22Rv1 (cell line): ENCODE data around the gene ERI3.

Experiments used
- ZFX ChIP-seq: fragments of 450-650 bp; IDR thresholded peaks from 2 replicates; pipeline ENCODE4 v1.6.1; 2017; ENCODE audit warnings: antibody characterized with exemption, borderline replicate concordance
- TF ChIP-seq, protein P1 (sequence below): fragments of 450-650 bp; IDR thresholded peaks from 2 replicates; pipeline ENCODE4 v1.5.1; 2017; ENCODE audit warnings: mild to moderate bottlenecking

DNA sequence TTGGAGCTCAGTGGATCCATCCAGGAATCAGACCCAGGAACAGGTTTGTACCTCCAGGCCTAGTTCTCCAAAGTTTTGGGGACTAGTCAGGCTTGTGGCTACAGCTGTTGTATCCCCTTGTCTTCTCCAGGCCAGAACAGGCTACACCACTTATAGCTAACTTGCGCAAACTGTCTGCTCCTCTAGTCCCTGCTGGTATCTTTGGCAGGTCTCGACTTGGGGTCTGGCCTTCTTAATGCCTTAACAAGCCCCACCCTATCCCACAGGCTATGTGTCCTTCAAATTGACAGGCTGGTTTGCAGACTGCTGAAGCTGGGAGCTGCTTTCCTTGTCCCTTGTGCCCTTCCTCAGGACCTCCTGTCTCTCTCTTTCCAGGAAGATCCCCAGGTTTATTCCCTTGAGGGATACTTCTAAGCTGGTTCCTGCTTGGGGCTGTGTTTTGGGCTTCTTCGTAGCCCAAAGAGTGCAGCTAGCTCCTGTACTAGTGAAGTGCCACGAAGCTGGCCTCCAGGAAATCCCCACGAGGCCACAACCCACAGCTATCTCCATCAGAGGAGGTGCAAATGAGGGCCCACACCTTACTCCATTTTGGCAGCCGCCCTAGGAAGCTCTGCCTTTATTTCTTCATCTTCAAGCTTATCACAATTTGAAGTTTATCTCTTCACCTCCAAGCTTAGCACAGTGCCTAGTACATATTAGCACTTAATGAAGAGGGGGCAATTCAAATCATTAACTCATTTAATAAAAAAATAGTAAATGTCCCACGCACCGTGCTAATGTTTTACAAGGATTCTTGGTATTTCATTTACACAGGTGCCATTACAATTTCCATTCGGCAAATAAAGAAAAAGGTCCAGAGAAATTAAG lies 142.5 kb downstream of the ERI3 start:
- TF ChIP-seq, protein P1, sequence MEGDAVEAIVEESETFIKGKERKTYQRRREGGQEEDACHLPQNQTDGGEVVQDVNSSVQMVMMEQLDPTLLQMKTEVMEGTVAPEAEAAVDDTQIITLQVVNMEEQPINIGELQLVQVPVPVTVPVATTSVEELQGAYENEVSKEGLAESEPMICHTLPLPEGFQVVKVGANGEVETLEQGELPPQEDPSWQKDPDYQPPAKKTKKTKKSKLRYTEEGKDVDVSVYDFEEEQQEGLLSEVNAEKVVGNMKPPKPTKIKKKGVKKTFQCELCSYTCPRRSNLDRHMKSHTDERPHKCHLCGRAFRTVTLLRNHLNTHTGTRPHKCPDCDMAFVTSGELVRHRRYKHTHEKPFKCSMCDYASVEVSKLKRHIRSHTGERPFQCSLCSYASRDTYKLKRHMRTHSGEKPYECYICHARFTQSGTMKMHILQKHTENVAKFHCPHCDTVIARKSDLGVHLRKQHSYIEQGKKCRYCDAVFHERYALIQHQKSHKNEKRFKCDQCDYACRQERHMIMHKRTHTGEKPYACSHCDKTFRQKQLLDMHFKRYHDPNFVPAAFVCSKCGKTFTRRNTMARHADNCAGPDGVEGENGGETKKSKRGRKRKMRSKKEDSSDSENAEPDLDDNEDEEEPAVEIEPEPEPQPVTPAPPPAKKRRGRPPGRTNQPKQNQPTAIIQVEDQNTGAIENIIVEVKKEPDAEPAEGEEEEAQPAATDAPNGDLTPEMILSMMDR = no peak
- TF ChIP-seq ZFX = no peak
